ENCODE data around the gene ROBO4.

ROBO4 gene

GRCh38 chr11:124839128-124839971, 58.3 kb downstream of the ROBO4 start:
- DNase-seq = peak; percentile 11

- DNase-seq = no peak
These were observed 58.9 kb downstream of the ROBO4 start for GRCh38 chr11:124838805-124839127.

- no peak for DNase-seq
These were observed 60.2 kb downstream of the ROBO4 start for GRCh38 chr11:124837491-124837856.

GRCh38 chr11:124835918-124836317, 61.7 kb downstream of the ROBO4 start:
- no peak for DNase-seq

- no peak for DNase-seq
These were observed 63.0 kb downstream of the ROBO4 start for GRCh38 chr11:124834526-124835180.
